ENCODE data around the gene TPPP3.

TPPP3 gene

GRCh38 chr16:67404740-67405226 lies 11.5 kb upstream of the TPPP3 start:
- DNase-seq (ENCODE audit: low read depth) = no peak

- DNase-seq (ENCODE audit: low read depth) = no peak
Measured at GRCh38 chr16:67403976-67404555, 10.8 kb upstream of the TPPP3 start.

- DNase-seq (ENCODE audit: low read depth) = no peak
Measured at GRCh38 chr16:67400901-67401300, 7.6 kb upstream of the TPPP3 start.

DNA sequence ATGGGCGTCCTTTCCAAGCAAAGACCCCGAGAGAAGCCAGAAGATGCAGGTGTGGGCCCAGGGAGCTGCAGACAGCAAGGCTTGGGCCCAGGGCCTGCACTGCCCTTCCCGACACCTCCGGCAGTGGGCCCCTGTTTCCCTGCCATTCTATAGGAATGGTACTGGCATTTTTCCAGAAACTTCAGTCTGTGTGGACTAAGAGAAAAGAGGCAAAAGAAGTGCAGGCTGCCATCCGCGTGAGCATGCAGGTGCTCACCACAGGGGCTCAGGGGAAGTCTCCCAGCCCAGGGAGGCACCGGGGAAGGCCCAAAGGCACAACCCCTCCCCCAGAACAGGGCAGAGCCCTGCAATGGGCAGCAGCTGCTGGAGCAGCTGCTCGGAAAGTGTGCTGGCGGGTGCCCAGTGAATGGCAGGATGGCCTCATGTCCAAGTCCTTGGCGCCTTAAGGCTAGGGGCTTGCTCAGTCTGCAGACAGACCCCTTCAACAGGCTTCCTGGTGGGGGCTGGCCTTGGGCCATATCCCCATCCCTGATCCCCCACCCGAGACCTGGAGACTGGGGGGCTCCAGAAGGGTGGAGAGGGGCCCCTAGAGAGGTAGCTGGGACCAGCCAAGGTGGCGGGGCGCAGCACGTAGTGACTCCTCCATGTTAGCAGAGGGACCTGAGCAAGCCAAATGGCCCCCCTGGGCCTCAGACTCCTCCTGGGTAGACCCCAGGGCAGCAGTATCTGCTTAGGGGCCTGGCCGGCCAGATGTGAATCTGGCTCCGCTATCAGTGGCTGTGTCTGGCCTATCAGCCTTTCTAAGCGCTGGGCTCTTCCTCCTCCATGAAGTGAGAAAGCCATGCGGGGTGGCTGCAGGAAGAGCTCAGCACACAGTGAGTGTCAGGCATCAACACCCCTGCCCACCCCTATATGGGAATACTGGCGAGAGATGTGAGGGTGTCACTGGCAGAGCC lies 6.7 kb upstream of the TPPP3 start:
- no peak for DNase-seq (ENCODE audit: low read depth)

DNA sequence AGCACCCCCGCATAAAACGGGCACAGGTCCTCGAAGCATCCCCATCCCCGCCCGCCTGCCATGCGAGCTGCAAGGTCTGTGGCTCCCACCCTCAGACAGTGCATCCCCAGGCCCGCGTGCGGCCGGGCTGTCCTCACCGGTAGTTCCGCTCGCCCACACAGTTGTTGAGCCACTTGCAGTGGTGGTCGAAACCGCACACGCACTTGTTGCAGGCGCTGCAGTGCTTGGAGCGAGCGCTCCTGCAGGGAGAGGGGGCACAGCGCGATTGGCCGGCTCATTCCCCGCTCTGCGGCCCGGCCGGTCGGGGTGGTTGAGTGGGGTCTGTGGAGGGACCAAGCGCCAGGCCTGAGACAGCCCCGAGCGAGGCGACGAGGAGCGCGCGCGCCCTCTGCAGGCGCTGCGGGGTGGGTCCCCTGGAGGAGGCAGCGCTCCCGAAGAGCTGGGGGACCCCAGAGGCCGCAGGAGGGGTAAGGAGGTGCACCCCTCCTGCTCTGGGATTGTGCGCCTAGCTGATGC lies 6.0 kb upstream of the TPPP3 start:
- DNase-seq (ENCODE audit: low read depth) = no peak

DNA sequence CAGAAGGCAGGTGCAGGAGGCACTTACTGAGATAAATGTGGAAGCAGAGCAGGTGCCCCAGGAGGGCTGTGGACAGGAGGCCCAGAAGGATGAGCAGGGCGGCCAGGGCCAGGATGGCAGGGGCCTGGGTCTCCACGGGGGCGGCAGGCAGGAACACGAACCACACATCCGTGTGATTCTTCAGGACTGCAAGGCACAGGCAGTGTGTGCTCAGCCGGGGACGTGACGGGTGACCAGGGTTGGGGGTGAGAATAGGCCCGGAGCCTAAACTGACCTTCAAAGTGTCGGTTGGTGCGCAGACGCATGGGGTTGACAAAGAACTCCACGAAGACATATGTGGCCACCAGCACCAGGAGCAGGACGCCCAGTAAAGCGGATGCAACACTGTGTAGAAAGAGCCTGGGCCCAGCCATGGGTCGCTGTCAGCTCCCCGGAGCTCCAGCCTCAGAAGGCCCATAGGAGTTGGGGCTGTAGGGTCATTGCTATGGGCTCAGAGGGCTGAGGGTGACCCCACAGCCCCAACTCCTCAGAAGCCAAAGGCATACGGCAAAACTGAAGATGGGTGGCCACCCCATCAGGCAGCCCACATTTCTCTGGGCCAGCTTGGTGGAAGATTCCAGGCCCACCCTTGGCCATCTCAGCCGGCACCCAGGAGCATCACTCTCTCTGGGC lies 5.4 kb upstream of the TPPP3 start:
- no peak for DNase-seq (ENCODE audit: low read depth)

DNA sequence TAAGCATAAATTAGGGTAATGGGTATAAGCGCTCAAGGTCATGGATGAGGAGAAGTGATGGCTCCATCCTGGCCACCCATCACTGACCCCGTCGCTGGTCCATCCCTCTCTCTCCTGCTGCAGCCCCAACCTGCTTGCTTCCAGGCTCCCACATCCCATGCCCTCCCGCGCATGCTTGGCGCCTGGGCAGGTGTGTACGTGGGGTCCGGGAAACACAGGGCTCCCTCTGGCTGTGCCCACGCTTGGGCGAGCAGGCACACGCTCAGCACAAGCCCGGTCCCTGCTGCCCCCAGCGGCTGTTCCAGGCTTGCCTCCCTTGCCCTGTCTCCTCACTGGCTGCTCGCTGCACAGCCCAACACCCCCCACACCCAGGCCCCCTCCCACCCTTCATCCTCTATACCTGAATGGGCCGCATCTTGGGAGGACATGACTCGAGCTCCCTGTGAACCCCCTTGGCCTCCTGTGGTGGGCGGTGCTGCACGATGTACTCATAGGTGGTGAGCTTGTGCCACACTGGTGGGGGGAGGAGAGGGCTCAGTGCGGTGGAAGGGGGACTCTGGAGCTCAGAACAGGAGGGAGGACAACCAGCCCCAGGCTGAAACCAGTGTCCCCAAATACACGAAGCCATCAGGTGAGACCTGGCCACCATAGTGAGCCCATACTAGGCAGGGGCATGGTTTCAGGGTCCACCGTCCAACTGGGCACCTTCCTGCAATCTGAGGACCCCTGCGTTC lies 4.7 kb upstream of the TPPP3 start:
- DNase-seq (ENCODE audit: low read depth) = no peak

DNA sequence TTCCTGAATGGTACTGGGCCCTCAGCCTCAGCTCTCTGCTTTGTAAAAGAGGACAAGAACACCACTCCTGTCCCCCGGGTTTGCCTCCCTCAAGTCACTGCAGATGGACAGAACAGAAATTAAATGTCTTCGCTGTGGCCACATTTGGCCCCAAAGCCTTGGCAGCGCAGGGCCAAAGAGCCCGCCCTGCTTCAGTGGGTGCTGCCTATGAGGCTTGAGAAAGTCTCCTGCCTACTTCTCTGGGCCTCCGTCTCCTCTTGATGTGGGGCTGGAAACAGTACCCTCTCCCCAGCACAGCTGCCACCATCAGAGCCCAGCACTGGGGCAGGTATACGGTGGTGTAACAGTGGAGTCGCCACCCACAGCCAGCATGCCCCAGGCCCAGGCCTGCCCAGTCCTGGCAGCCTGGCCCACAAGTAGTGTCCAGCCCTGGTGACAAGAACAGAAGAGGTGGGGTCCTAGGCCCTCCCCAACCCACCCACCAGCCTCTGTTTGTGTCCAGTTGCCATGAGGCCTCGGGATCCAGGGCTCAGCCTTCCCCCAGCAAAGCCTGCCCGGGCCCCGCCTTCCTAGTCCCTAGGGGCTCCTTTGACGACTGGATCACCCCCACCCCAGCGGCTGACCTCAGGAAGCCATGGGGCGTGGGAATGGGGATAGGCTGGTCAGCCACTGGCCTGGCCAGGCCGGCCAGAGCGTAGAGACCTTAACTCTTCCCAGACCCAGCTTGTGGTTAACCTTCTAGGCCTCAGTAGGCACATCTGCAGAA lies 3.9 kb upstream of the TPPP3 start:
- no peak for DNase-seq (ENCODE audit: low read depth)

DNA sequence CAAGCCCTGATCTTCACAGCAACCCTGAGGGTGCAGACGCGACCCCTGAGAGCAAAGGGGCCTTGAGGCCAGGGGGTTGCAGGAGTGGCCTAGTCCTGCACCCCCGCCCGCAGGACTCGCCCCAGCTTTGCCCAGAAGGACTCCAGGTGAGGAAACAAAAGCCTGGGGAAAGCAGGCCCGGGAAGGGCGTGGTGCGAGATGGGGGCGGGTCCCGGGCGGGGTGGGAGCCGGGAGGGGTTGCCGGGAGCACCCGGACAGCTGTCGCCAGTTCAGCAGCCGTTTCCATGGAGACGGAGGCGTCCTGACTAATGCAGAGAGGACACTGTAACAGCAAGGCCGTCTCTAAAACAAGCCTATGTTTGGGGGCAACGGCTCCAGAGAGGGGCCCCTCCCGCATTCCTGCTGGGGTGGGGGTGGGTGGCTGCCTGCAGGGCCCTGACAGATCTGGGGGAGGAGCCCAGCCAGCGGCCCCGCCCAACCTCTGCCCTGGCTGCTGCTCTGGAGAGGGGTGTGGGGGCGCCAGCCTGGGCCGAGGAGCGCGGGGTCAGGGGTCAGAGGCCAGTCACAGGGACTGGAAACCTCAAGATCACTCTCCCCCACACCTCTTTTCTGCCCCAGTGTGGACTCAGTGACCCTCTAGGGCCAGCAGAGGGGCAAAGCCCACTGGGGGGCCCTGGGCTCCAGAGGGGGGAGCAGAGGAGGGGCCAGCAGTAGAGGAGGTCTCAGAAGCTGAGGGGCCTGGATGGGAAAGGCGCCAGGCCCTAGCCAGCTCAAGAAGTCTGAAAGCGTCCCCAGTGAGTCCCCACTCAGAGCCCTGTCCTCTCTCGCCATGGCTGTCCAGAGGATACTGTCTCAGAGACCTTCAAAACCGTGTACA lies 3.1 kb upstream of the TPPP3 start:
- no peak for DNase-seq (ENCODE audit: low read depth)

- DNase-seq (ENCODE audit: low read depth) = no peak
Measured at GRCh38 chr16:67395458-67396158, 2.3 kb upstream of the TPPP3 start.

- no peak for DNase-seq (ENCODE audit: low read depth)
Measured at GRCh38 chr16:67395105-67395457, 1.8 kb upstream of the TPPP3 start.

DNA sequence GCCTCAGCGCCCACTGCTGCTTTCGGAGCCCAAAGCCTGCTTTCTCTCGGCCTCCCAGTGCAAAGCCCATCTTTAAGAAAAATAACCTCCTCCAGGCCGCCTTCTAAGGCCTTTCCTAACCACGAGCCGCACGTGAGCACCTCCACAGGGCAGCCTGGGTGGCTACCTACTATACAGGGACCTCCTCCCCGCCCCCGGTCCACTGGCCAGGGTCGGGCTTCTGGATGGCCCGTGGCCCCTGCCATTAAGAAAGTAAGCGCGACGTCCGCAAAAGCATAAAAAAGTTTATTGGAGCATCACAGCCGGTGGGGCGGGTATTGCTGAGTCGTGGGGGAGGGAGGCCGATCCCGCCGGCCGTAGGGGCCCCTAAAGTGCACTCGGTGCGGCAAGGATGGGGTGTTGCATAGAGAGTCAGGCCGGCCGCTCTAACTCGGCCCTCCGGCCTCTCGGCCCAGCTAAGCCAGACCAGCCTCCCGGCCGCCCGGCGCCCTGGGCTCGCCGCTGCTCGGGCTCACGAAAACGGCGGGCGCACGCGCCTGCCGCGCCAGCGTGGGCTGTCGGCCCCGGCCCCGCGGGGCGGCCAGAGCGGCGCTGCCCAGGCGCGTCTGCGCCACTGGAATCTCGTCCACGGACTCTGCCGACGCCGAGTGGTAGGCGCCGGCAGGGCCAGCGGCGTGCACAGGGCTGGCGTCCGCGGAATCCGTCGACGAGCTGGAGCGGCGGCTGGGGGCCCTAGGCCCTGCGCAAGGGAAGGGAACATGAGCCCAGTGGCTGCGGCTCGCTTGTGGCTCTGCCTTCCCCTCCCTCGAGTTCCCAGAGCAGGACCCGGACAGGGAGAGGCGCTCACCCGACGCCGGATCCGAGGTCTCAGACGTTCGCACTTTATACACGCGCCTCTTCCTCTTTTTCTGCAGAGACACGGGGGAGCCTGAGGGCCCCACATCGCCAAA lies 1.1 kb upstream of the TPPP3 start:
- DNase-seq (ENCODE audit: low read depth) = no peak

DNA sequence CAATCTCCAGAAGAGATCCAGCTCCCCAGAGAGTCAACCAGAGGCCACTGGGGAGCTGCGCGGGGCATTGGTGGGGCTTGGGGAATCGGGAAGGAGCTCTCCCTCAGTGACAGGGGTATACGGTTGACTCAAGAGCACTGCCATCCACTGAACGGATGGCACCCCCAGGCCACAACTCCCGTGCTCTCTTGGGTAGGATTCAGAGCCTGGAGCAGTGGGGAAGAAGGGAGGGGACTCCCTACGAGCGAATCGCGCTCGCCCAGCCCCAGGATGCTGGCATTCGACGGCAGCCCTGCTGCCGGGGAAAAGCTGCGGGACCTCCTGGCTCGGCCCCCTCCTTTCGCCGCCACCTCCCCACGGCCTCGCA lies 473 bp upstream of the TPPP3 start:
- no peak for DNase-seq (ENCODE audit: low read depth)

DNA sequence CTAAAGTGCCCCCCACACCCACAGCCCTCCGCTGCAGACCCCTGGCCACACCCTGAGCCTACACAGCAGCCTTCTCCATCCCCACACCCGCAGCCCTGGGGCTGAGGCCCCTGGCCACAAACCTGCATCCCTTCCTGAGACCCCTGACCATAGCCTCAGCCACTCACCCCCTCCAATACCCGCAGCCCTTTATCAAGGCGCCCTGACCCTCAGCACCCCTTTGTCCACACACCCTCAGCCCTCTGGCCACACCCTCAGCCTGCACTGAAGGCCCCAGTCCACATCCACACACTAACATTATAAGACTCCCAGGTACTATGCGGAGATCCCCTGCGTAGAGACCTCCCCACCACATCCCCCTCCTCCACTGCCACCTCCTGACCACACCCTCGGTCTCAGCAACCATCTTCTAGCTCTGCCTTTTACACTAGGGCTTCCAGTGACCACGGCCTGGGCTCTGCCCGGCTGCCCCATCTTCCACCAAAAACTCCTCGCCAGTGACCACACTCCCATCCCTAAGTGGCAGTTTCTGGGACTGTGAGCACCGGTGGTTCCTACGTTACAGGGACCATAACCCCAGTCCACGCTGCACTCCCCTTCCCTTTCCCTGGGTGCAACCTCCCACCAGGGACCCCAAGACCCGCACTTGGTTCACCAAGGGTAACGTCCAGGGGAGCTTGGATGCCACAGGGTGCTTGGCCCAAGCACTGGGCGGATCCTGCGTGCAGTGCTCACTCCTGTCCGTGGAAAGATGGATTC lies 818 bp downstream of the TPPP3 start:
- DNase-seq (ENCODE audit: low read depth) = no peak

DNA sequence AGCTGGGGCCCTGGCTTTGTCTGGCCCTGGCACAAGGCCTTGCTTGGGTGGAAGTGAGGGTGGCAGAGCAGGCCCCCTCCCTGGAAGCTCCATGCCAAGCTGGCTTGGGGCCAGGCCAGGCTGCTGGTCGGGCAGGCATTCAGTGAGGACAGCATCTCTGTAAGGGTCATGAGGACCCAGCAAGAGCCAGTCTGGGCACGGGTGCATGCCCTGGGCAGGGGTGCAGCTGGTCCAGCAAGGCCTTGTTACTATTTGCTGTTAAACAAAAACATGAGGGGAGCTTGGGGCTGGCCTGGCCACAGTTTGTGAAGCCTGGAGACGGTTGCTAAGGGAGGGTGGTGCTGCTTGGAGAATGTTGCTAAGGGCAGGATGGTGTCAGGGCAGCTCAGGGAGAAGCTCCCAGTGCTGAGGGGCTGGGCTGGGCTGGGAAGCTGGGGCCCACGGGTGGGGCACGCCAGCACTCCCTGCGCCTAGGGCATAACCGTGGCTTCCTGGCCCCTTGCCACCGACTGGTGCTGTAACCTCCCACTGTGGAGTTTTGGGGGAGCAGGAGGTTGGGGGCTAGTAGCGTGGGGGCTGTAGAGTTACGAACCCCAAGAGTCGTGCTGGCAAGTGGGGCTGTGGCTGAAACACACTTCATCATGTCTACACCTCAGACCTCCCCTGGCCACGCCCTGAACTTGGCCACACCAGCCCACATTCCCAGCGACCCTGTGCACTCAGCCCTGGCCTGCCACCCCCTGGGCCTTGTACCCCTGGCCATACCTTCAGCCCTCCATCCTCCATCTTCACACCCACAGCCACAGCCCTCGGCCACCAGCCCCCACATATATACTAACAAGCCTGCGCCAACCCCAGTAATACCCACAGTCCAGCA lies 1.6 kb downstream of the TPPP3 start:
- DNase-seq (ENCODE audit: low read depth) = no peak

GRCh38 chr16:67390816-67391423 lies 2.4 kb downstream of the TPPP3 start:
- no peak for DNase-seq (ENCODE audit: low read depth)
